PC-3 (cell line): ENCODE data around the gene LRRC42. TPM values are rescaled to one million over a fixed set of nuclear protein-coding genes. Genes with fewer than 3 reads are reported as not detected.

Experiments
- ATAC-seq: fragments of 200-7000 bp; cut with Tn5 transposase; 2 replicates; pipeline ENCODE4 v1.9.1; 2020; ENCODE audit warnings: mild to moderate bottlenecking, moderate library complexity
- BruUV-seq: library from RNA; stranded (reverse); fragments of 400-500 nt; replicated peaks from 2 replicates; lab custom pipeline; 2021; lab: Mats Ljungman, UMichigan
- CTCF ChIA-PET: fragments of 300-600 bp; sonication (Branson Sonifier 250); formaldehyde crosslinking; loops from one replicate; lab custom pipeline; 2022; ENCODE audit warnings: antibody characterized with exemption; lab: Charles Lee
- POLR2A ChIA-PET: fragments of 300-600 bp; sonication (Branson Sonifier 250); formaldehyde crosslinking; loops from one replicate; lab custom pipeline; 2022; ENCODE audit warnings: antibody characterized with exemption; ENCODE audit not compliant: unreplicated experiment; lab: Charles Lee
- DNase-seq: peaks from one replicate; pipeline ENCODE4 v3.0.0-alpha.2; 2015
- H2AFZ ChIP-seq: fragments of 300-600 bp; sonication (generic); 2 replicates; pipeline ENCODE4 v1.6.0; 2016; ENCODE audit warnings: antibody characterized with exemption, low read length
- H3F3A ChIP-seq: fragments of 300-600 bp; sonication (generic); one replicate; pipeline ENCODE4 v1.6.0; 2017; ENCODE audit warnings: antibody characterized with exemption, low read length, control low read depth, mild to moderate bottlenecking; ENCODE audit not compliant: unreplicated experiment
- H3K27ac ChIP-seq: fragments of 300-600 bp; sonication (generic); 2 replicates; pipeline ENCODE4 v1.5.1; 2016; ENCODE audit warnings: mild to moderate bottlenecking, low read length
- H3K27me3 ChIP-seq: fragments of 300-600 bp; sonication (generic); 2 replicates; pipeline ENCODE4 v1.6.1; 2016; ENCODE audit warnings: low read length, mixed read lengths
- H3K36me3 ChIP-seq: fragments of 300-600 bp; sonication (generic); 2 replicates; pipeline ENCODE4 v1.6.1; 2016; ENCODE audit warnings: low read depth, mixed run types, low read length, mixed read lengths
- H3K4me1 ChIP-seq: fragments of 300-600 bp; sonication (generic); 2 replicates; pipeline ENCODE4 v1.5.1; 2016; ENCODE audit warnings: low read length; ENCODE audit not compliant: insufficient read depth
- H3K4me2 ChIP-seq: fragments of 300-600 bp; sonication (generic); 2 replicates; pipeline ENCODE4 v1.6.0; 2016; ENCODE audit warnings: low read length
- H3K4me3 ChIP-seq: fragments of 300-600 bp; sonication (generic); 2 replicates; pipeline ENCODE4 v1.5.1; 2016; ENCODE audit warnings: mild to moderate bottlenecking, low read length, mixed read lengths
- H3K79me2 ChIP-seq: fragments of 300-600 bp; sonication (generic); 2 replicates; pipeline ENCODE4 v1.6.1; 2017; ENCODE audit warnings: low read length, mixed read lengths
- H3K9ac ChIP-seq: fragments of 300-600 bp; sonication (generic); 2 replicates; pipeline ENCODE4 v1.6.0; 2016; ENCODE audit warnings: mild to moderate bottlenecking, low read length
- H3K9me2 ChIP-seq: fragments of 300-600 bp; sonication (generic); replicated peaks from 2 replicates; pipeline ENCODE4 v1.6.1; 2016; ENCODE audit warnings: mixed run types, low read length, mixed read lengths
- H3K9me3 ChIP-seq: fragments of 300-600 bp; sonication (generic); 2 replicates; pipeline ENCODE4 v1.6.1; 2016; ENCODE audit warnings: low read length, mixed read lengths
- H4K20me1 ChIP-seq: fragments of 300-600 bp; sonication (generic); 2 replicates; pipeline ENCODE4 v1.6.1; 2016; ENCODE audit warnings: low read length, mixed read lengths
- EZH2 ChIP-seq: fragments of 300-600 bp; sonication (generic); IDR thresholded peaks from one replicate; pipeline ENCODE4 v1.6.1; 2017; ENCODE audit warnings: antibody characterized with exemption, mild to moderate bottlenecking, low read length; ENCODE audit not compliant: unreplicated experiment
- EZH2phosphoT487 ChIP-seq: fragments of 300-600 bp; sonication (generic); IDR thresholded peaks from 2 replicates; pipeline ENCODE4 v1.6.1; 2018; ENCODE audit warnings: mild to moderate bottlenecking, antibody characterized with exemption, low read length, borderline replicate concordance
- intact Hi-C: fragments of 100-400 bp; cut with micrococcal nuclease; formaldehyde crosslinking; loops from 2 replicates; pipeline ENCODE4 v1.9.0; 2023
- total RNA-seq: library from RNA; depleted of rRNA; stranded (reverse); fragments of >200 nt; gene quantifications from 2 replicates; pipeline ENCODE4 v1.2.3, GENCODE V29; 2014
- TF ChIP-seq, protein P1 (sequence below): fragments of 300-600 bp; sonication (generic); conservative IDR thresholded peaks from 2 replicates; pipeline ENCODE4 v1.5.1; 2017; ENCODE audit warnings: antibody characterized with exemption, low read depth, mild to moderate bottlenecking, low read length

Gene LRRC42
- total RNA-seq, 1 experiment from 2014 or later, result 27.3 TPM

DNA sequence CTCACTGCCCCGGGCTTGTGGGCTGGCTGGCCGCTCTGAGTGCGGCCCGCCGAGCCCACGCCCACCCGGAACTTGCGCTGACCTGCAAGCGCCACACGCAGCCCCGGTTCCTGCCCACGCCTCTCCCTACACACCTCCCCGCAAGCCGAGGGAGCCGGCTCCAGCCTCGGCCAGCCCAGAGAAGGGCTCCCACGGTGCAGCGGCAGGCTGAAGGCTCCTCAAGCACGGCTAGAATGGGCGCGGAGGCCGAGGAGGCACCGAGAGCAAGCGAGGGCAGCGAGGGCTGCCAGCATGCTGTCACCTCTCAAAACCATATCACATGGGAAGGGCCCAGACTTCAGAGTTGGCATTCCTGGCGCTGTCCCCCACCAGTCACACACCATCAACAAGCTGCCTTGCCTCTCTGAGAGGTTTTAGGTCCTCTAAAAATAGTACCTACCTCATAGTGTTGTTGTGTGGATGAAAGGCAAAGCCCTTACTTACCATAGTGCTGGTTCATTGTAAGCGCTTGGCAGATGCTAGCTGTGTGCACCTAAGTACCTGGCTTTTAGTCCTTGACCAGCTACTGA lies 58.4 kb downstream of the LRRC42 start:
- H3K4me2 ChIP-seq, result no peak overlapping the region
- TF ChIP-seq EZH2phosphoT487, result no peak
- TF ChIP-seq, protein P1, sequence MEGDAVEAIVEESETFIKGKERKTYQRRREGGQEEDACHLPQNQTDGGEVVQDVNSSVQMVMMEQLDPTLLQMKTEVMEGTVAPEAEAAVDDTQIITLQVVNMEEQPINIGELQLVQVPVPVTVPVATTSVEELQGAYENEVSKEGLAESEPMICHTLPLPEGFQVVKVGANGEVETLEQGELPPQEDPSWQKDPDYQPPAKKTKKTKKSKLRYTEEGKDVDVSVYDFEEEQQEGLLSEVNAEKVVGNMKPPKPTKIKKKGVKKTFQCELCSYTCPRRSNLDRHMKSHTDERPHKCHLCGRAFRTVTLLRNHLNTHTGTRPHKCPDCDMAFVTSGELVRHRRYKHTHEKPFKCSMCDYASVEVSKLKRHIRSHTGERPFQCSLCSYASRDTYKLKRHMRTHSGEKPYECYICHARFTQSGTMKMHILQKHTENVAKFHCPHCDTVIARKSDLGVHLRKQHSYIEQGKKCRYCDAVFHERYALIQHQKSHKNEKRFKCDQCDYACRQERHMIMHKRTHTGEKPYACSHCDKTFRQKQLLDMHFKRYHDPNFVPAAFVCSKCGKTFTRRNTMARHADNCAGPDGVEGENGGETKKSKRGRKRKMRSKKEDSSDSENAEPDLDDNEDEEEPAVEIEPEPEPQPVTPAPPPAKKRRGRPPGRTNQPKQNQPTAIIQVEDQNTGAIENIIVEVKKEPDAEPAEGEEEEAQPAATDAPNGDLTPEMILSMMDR, result no peak
- no peak for TF ChIP-seq EZH2
- DNase-seq, result no peak
- H3K4me3 ChIP-seq, result no peak overlapping the region
- no peaks in the 10 kb centered on the region for H3K36me3 ChIP-seq
- H3K79me2 ChIP-seq, result no peaks in the 10 kb centered on the region
- no peaks in the 10 kb centered on the region for H3K9me3 ChIP-seq
- intact Hi-C loops, result no loop called here
- ChIA-PET POLR2A (no interaction called here), CTCF (no interaction called here)
- H3K4me1 ChIP-seq, result no peaks in the 10 kb centered on the region
- ATAC-seq, result no peak
- H2AFZ ChIP-seq, result no peak overlapping the region
- no peak overlapping the region for H3K27ac ChIP-seq
- no peaks in the 10 kb centered on the region for H4K20me1 ChIP-seq
- no TSS peak for BruUV-seq
- H3K9me2 ChIP-seq, result no peaks in the 10 kb centered on the region
- no peaks in the 10 kb centered on the region for H3K27me3 ChIP-seq
- H3K9ac ChIP-seq, result no peak overlapping the region
- H3F3A ChIP-seq, result no peaks in the 10 kb centered on the region

DNA sequence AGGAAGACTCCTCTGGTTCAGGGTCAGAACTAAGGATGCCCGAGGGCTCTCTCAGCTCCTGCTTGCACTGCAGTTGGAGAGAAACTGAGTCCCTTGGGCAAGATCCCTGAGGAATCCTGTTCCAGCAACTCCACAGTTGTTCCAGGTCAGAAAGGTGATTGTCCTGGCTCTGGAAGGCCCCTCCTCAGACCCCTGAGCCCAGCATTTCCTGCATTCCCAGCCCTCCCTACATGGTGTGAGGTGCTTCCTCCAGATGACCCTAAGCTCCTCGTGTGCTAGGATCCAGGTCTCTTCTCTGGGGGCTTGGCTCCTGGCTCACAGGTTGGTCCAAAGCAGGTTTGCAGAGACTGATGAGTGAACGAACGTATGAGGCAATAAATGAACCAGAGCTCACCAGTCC lies 60.4 kb downstream of the LRRC42 start:
- intact Hi-C loops, result no loop called here

DNA sequence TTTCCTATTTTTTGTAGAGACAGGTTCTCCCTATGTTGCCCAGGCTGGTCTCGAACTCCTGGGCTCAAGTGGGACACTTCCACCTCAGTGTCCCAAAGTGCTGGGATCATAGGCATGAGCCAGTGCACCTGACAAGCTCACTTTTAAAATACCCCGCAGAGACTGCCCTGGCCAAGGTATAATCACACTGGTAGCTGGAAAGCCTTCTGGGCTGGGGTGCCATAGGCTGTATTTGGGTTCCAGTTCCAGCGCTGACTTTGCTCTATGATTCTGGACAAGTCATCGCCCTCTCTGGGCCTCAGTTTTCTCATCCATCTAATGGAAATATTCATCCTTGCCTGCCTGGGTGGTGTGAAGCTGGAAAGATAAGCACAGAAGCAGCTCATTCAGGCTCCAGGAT lies 61.5 kb downstream of the LRRC42 start:
- POLR2A ChIA-PET, result no interaction called here
- H3K36me3 ChIP-seq, result no peaks in the 10 kb centered on the region
- no peak overlapping the region for H3K9ac ChIP-seq
- H3K27ac ChIP-seq, result no peak overlapping the region
- no peaks in the 10 kb centered on the region for H3K9me2 ChIP-seq
- H3K4me3 ChIP-seq, result no peak overlapping the region
- no peaks in the 10 kb centered on the region for H3F3A ChIP-seq
- H3K79me2 ChIP-seq, result no peaks in the 10 kb centered on the region
- intact Hi-C loops, result no loop called here
- no peak for DNase-seq
- no TSS peak for BruUV-seq
- TF ChIP-seq EZH2, result no peak
- TF ChIP-seq, protein P1, result no peak
- TF ChIP-seq EZH2phosphoT487, result no peak
- no peaks in the 10 kb centered on the region for H3K9me3 ChIP-seq
- H3K4me1 ChIP-seq, result no peaks in the 10 kb centered on the region
- CTCF ChIA-PET, result no interaction called here
- no peaks in the 10 kb centered on the region for H3K27me3 ChIP-seq
- no peak for ATAC-seq
- H3K4me2 ChIP-seq, result no peak overlapping the region
- no peak overlapping the region for H2AFZ ChIP-seq
- no peaks in the 10 kb centered on the region for H4K20me1 ChIP-seq

More for the DNA sequence above, 60.4 kb downstream of the LRRC42 start:
- no peak for DNase-seq
- CTCF ChIA-PET, result no interaction called here
- H3F3A ChIP-seq, result no peaks in the 10 kb centered on the region
- H3K36me3 ChIP-seq, result no peaks in the 10 kb centered on the region
- H3K9me2 ChIP-seq, result no peaks in the 10 kb centered on the region
- POLR2A ChIA-PET, result no interaction called here
- no peak overlapping the region for H3K4me3 ChIP-seq
- H3K4me2 ChIP-seq, result no peak overlapping the region
- H4K20me1 ChIP-seq, result no peaks in the 10 kb centered on the region
- H3K27me3 ChIP-seq, result no peaks in the 10 kb centered on the region
- no peaks in the 10 kb centered on the region for H3K79me2 ChIP-seq
- BruUV-seq, result no TSS peak
- H3K4me1 ChIP-seq, result no peaks in the 10 kb centered on the region
- TF ChIP-seq EZH2 (no peak), EZH2phosphoT487 (no peak)
- TF ChIP-seq, protein P1, result no peak
- no peak overlapping the region for H3K9ac ChIP-seq
- no peaks in the 10 kb centered on the region for H3K9me3 ChIP-seq
- no peak overlapping the region for H3K27ac ChIP-seq
- no peak for ATAC-seq
- no peak overlapping the region for H2AFZ ChIP-seq
